Activated CD4-positive, alpha-beta memory T cell treated with anti-CD3 and anti-CD28 coated beads for 36 hours (primary cell): ENCODE data around the gene DIAPH3. TPM values are rescaled to one million over a fixed set of nuclear protein-coding genes. Genes with fewer than 3 reads are reported as not detected.

ENCODE experiments used
- CTCF ChIA-PET: fragments of 350-600 bp; sonication (Branson Sonifier 250); formaldehyde crosslinking; loops from one replicate; lab custom pipeline; 2021; ENCODE audit warnings: antibody characterized with exemption, inconsistent platforms; lab: Charles Lee
- POLR2A ChIA-PET: fragments of 350-600 bp; sonication (Branson Sonifier 250); formaldehyde crosslinking; loops from one replicate; lab custom pipeline; 2021; ENCODE audit warnings: antibody characterized with exemption; lab: Charles Lee
- DNase-seq: peaks from one replicate; pipeline ENCODE4 v3.0.0-alpha.2; 2020
- H3K27ac Mint-ChIP-seq: one replicate; pipeline ENCODE4 v1.8.0; 2021; ENCODE audit warnings: mixed read lengths
- H3K27me3 Mint-ChIP-seq: one replicate; pipeline ENCODE4 v1.8.0; 2021; ENCODE audit warnings: mixed read lengths
- H3K36me3 Mint-ChIP-seq: one replicate; pipeline ENCODE4 v1.8.0; 2021; ENCODE audit warnings: mixed read lengths
- H3K4me1 Mint-ChIP-seq: one replicate; pipeline ENCODE4 v1.8.0; 2021; ENCODE audit warnings: low read depth, mixed read lengths
- H3K4me3 Mint-ChIP-seq: one replicate; pipeline ENCODE4 v1.8.0; 2021; ENCODE audit warnings: mild to moderate bottlenecking, mixed read lengths
- H3K9me3 Mint-ChIP-seq: one replicate; pipeline ENCODE4 v1.8.0; 2021; ENCODE audit warnings: mixed read lengths
- intact Hi-C: fragments of 100-400 bp; cut with micrococcal nuclease; formaldehyde crosslinking; loops from one replicate; pipeline ENCODE4 v1.15.1; 2023
- total RNA-seq, 2 experiments: library from RNA; stranded (reverse); gene quantifications; one replicate each; pipeline ENCODE4 v1.2.3, GENCODE V29; 2021

DIAPH3 gene
- total RNA-seq, 2 experiments from 2014 or later = 31.3 to 31.9 TPM

DNA sequence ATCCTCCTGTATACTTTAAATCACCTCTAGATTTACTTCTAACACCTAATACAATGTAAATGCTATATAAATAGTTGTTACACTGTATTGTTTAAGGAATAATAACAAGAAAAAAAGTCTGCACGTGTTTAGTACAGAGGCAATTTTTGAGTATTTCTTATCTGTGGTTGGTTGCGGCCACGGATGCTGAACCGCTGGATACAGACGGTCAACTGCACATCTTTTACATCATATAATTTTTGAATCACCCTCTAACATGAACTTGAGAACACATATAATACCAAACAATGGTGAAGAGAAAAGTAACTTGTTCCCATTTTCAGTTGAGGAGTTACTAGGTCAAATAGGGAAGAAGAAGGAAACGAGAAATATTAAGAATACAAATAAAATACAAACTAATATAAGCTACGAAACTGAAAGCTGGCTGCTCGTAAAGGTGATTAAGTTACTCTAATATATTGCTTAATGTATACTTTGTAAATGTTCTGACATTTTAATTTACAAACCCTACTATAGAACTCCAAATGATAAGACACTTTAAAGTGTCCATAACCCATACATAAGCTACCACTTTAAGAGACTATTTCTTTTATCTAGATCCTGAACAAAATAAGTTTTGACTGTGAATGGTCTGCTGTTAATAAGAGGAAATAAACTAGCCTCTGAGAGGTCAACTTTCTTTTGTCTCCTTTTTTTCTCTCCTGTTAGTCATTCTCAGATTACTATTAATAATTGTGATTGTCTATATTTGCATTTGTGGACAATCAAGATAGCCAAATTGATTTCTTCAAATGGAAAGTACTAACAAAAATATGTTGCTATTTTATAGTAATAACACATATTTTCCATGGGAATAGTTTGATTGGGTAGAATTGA lies 457.4 kb downstream of the DIAPH3 start:
- intact Hi-C loops = no loop called here
- POLR2A ChIA-PET = no interaction called here
- H3K9me3 Mint-ChIP-seq = no peaks in the 10 kb centered on the region
- DNase-seq = no peak
- no peaks in the 10 kb centered on the region for H3K27me3 Mint-ChIP-seq
- no peak overlapping the region for H3K27ac Mint-ChIP-seq
- no peaks in the 10 kb centered on the region for H3K36me3 Mint-ChIP-seq
- CTCF ChIA-PET = no interaction called here
- H3K4me1 Mint-ChIP-seq = no peaks in the 10 kb centered on the region
- H3K4me3 Mint-ChIP-seq = no peak overlapping the region

DNA sequence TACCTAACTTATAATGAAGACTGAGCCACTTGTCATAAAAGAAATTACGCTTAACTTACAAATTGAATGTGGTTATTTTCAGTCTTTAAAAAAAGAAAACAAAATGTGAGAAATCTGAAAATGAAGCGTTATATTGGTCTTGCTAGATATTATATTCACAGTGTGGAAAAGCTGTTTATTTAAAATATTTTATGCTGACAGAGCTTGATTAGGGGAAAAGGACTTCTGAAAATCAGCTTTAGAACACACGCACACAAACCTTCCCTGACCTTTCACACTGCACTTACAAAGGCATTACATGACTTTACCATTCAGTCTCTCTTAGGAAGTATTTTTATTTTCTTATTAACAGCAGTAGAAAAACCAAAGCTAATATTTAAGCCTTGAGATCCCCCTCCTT lies 461.5 kb downstream of the DIAPH3 start:
- ChIA-PET POLR2A (no interaction called here), CTCF (interaction anchor here (2.0 to 2.2 kb wide), 2 partner anchors 20 to 22 kb away, joined by 4 to 6 read pairs; no protein-coding TSS in a partner anchor)
- no peak for DNase-seq
- no peak overlapping the region for H3K4me3 Mint-ChIP-seq
- H3K27ac Mint-ChIP-seq = no peak overlapping the region
- H3K27me3 Mint-ChIP-seq = no peaks in the 10 kb centered on the region
- H3K36me3 Mint-ChIP-seq = no peaks in the 10 kb centered on the region
- H3K4me1 Mint-ChIP-seq = no peaks in the 10 kb centered on the region
- intact Hi-C loops = no loop called here
- H3K9me3 Mint-ChIP-seq = no peaks in the 10 kb centered on the region

DNA sequence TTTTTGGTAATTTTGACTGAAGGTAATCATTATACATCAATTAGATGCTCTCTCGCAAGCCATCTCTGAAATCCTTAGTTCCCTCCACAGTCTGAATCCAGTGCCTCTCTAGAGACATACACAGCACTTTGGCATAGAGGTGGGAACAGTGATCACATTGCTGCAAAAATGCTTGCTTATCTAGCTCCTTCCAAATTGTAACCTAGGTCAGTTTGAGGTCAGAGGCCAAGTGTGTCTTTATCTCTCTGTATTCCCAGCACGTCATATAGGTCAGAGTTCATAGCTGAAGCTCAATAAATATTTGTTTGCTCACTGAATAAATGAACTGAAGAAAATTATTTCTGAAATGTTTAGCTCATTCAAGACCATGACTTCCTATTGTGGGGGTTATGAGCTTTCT lies 462.5 kb downstream of the DIAPH3 start:
- intact Hi-C loops = no loop called here

DNA sequence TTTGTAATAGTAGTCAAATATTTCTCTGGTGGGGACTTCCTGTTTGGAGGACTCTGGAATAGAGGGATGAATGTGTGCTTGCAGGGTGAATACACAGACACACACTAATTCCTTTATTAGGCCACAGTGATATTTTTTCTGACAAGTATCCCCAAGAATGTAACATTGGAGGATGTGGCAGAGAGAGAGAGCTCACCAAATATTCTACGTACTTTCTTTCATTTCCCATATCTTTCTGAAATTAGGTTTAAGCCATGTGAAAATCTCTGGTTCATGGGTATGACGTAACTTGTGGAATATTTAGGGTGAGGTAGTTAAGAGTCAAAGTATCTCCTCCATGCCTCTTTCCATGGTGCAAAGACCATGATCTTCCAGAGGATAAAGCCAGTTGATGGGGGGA lies 463.4 kb downstream of the DIAPH3 start:
- Mint-ChIP-seq H3K36me3 (no peaks in the 10 kb centered on the region), H3K4me3 (no peak overlapping the region), H3K27ac (no peak overlapping the region), H3K4me1 (no peaks in the 10 kb centered on the region), H3K27me3 (no peaks in the 10 kb centered on the region), H3K9me3 (no peaks in the 10 kb centered on the region)
- intact Hi-C loops = no loop called here
- POLR2A ChIA-PET = no interaction called here
- CTCF ChIA-PET = no interaction called here
- no peak for DNase-seq

More for the DNA sequence above, 462.5 kb downstream of the DIAPH3 start:
- ChIA-PET CTCF (interaction anchor here (2.0 to 2.2 kb wide), 2 partner anchors 19 to 21 kb away, joined by 4 to 6 read pairs; no protein-coding TSS in a partner anchor), POLR2A (no interaction called here)
- no peak for DNase-seq
- H3K27ac Mint-ChIP-seq = no peak overlapping the region
- no peak overlapping the region for H3K4me3 Mint-ChIP-seq
- no peaks in the 10 kb centered on the region for H3K36me3 Mint-ChIP-seq
- no peaks in the 10 kb centered on the region for H3K9me3 Mint-ChIP-seq
- no peaks in the 10 kb centered on the region for H3K4me1 Mint-ChIP-seq
- H3K27me3 Mint-ChIP-seq = no peaks in the 10 kb centered on the region

DNA sequence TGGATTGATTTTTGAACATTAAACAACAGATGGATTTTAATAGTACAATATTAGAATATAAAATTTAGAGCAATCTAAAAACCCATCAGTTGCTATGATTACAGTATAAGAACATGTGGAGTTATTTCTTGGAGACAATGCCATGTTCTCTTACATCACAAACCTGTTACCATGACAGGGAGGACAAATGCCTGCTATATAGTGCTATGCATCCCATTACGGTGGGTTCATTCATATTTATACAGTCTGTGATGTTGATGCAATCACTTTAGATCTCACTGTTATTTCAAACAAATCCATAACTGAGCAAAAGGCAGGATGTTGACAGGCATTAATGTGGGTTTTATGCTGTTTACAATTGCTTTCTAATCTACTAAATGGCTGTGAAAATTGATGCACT lies 467.5 kb downstream of the DIAPH3 start:
- Mint-ChIP-seq H3K36me3 (no peaks in the 10 kb centered on the region), H3K9me3 (no peaks in the 10 kb centered on the region), H3K4me3 (no peak overlapping the region), H3K4me1 (no peaks in the 10 kb centered on the region), H3K27me3 (no peaks in the 10 kb centered on the region), H3K27ac (no peak overlapping the region)
- no peak for DNase-seq
- POLR2A ChIA-PET = no interaction called here
- CTCF ChIA-PET = no interaction called here
- intact Hi-C loops = no loop called here

DNA sequence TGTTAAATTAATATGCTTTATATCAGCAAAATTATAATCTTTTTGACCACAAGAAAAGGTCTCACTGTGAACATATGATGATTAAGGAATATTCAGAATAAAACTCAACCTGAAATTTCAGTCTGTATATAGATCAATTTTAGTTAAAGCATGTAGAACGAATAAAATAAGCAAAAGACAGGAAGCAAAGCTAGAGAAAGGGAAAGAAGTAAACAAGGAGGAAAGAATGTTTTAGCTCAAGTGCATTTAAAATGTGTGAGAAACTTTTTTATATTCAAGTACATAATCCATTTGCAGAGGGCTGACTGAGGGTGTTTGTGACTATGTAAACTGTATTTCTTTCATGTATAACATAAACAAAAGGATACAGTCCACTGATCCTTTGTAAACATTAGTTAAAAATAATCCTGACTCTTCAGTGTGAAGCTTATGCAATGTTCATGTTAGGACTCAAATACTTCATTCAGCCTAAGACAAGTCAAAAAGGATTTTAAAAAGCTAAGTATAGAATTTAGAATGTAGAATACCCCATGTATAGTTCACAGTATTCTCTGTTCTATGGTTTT lies 472.1 kb downstream of the DIAPH3 start:
- CTCF ChIA-PET = interaction anchor here (0.8 to 1.4 kb wide), 3 partner anchors 10 to 300 kb away, joined by 3 to 6 read pairs (median 3); no protein-coding TSS in a partner anchor
- POLR2A ChIA-PET = no interaction called here
- no peaks in the 10 kb centered on the region for H3K4me1 Mint-ChIP-seq
- no peaks in the 10 kb centered on the region for H3K9me3 Mint-ChIP-seq
- H3K36me3 Mint-ChIP-seq = no peaks in the 10 kb centered on the region
- intact Hi-C loops = no loop called here
- no peak overlapping the region for H3K27ac Mint-ChIP-seq
- H3K27me3 Mint-ChIP-seq = no peaks in the 10 kb centered on the region
- no peak for DNase-seq
- no peak overlapping the region for H3K4me3 Mint-ChIP-seq

DNA sequence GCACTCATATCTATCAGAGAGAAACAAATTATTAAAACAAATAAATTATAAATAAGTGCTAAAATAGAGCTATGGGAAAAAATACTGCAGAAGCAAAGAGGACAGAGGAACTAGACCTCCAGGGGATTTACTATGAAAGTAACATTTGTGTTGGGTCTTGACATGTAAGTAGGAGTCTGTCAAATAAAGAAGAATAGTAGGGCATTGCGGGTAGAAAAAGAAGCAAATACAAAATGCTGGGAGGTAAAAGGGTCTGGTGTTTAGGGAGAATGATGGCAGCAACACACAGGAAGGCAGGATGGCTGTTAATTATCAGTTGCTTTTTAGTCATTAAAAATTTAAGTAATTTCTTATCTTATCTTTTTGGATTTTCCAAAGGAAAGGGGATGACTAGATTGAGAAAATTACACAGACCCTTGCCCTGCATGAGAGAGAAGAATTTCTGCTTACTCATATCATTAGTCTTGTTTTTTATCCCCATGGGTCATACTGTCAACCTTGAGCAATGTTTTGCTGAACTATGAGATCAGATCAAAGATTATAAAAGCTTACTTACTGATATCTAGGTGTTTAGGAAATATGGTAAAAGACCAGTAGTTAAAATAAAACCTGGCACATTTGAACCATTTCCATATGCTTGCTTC lies 472.7 kb downstream of the DIAPH3 start:
- Mint-ChIP-seq H3K27me3 (no peaks in the 10 kb centered on the region), H3K36me3 (no peaks in the 10 kb centered on the region), H3K4me1 (no peaks in the 10 kb centered on the region), H3K9me3 (no peaks in the 10 kb centered on the region), H3K4me3 (no peak overlapping the region), H3K27ac (no peak overlapping the region)
- DNase-seq = no peak
- ChIA-PET CTCF (interaction anchor here (0.8 to 1.4 kb wide), 3 partner anchors 10 to 299 kb away, joined by 3 to 6 read pairs (median 3); no protein-coding TSS in a partner anchor), POLR2A (no interaction called here)
- intact Hi-C loops = no loop called here

DNA sequence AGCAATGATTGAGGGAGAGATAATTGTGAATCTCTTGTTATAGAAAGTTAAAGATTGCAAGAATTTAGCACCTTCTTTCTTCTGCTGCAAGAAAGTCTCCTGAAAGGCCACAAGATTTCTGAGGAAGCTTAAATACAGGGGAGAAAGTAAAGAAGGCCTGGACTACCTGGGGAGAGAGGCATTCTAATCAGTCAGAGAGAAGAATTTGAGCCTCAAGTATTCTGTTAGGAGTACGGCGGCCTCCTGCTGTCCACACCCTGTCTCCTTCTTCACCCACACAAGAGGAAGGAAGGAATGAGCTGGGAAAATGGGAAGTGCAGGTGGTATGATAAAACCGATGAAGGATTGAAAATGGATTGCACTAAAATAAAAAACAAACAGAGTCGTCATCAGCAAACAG lies 474.7 kb downstream of the DIAPH3 start:
- Mint-ChIP-seq H3K9me3 (no peaks in the 10 kb centered on the region), H3K4me1 (no peaks in the 10 kb centered on the region), H3K27ac (no peak overlapping the region), H3K4me3 (no peak overlapping the region), H3K36me3 (no peaks in the 10 kb centered on the region), H3K27me3 (no peaks in the 10 kb centered on the region)
- intact Hi-C loops = no loop called here
- no peak for DNase-seq
- ChIA-PET CTCF (no interaction called here), POLR2A (no interaction called here)

DNA sequence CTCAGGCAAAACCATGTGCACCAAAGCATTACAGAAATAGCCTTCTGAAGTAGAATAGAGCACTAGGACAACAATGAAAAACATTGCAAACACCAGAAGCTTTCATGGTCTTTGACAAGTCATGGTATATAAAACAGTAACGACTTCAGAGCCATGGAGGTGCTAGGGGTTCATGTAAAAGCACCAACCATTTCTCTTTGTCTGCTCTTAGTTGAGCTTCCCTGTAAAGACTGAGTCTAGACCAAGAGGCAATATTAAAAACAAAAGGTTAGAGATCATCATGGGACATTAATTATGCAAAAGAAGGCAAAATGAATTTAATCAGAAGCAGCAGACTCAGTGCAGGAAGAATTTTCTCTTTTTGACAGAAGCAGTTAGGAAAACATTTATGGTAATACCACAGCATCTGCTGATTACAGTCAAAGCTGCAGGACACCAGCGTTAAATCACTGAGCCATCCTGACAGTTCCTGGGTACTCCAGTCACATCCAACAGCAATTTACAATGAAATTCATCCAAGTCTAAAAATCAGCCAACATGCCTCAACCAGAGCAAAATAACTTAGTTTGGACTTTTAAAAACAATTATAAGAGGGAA lies 476.8 kb downstream of the DIAPH3 start:
- H3K4me1 Mint-ChIP-seq = no peaks in the 10 kb centered on the region
- POLR2A ChIA-PET = no interaction called here
- no peak for DNase-seq
- H3K27ac Mint-ChIP-seq = no peak overlapping the region
- H3K9me3 Mint-ChIP-seq = no peaks in the 10 kb centered on the region
- no peaks in the 10 kb centered on the region for H3K36me3 Mint-ChIP-seq
- no peak overlapping the region for H3K4me3 Mint-ChIP-seq
- H3K27me3 Mint-ChIP-seq = no peaks in the 10 kb centered on the region
- intact Hi-C loops = no loop called here
- CTCF ChIA-PET = no interaction called here

DNA sequence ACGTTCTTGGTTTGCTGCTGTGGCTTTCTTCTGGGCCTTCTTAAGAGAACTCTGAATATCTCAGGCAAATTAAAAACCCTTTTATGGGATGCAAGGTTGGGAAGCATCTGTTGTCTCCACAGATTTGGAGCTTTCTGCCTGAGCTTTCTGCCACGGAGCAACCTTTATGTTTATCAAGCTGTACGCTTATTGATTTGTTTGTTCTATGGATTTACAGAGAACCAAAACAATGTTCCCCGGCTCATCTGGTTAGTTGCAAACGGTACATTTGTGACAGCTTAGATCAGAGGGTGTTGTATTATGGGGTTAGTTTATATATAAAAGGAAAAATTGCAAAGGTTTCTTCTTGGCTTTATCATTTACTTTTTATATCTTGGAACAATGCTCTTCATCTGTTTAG lies 479.6 kb downstream of the DIAPH3 start:
- Mint-ChIP-seq H3K9me3 (no peaks in the 10 kb centered on the region), H3K27me3 (no peaks in the 10 kb centered on the region), H3K36me3 (no peaks in the 10 kb centered on the region), H3K27ac (no peak overlapping the region), H3K4me1 (no peaks in the 10 kb centered on the region), H3K4me3 (no peak overlapping the region)
- POLR2A ChIA-PET = no interaction called here
- DNase-seq = no peak
- intact Hi-C loops = no loop called here
- CTCF ChIA-PET = interaction anchor here (0.6 kb wide), 1 partner anchor 16 kb away, joined by 3 read pairs; no protein-coding TSS in a partner anchor

DNA sequence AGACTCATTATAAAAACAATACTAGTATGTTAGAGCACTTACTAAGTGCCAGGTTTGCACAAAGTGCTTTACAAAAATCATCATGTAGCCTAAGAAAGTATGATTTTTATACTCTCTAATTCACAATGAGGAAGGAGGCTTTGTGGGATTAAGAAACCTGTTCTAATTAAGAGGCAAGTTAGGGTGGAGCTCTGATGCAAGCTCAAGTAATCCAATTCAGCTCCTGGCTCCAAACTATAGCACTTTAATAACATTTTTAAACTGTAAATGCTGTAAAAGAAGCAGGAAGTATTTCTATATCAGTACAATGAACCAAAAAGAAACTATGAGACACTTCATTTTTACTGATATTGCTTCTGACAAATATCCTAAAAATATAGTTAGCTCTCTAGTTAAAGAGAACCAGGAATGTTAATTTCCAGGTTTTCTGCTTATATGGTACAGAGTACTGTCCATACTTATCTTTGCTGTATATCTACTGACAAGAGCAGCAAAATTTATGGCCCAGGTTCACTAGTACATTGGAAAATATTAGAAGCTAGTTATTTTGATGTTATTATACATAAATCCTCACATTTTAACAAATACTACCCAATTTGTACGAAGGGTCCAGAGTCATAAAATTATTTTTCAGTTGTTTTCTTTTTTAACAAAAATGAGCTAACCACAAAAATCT lies 482.0 kb downstream of the DIAPH3 start:
- Mint-ChIP-seq H3K27ac (no peak overlapping the region), H3K36me3 (no peaks in the 10 kb centered on the region), H3K9me3 (no peaks in the 10 kb centered on the region), H3K4me1 (no peaks in the 10 kb centered on the region), H3K27me3 (no peaks in the 10 kb centered on the region), H3K4me3 (no peak overlapping the region)
- intact Hi-C loops = loop anchor here (1.0 to 2.0 kb wide), 2 partner anchors 225 to 654 kb away; no protein-coding TSS in a partner anchor
- ChIA-PET POLR2A (no interaction called here), CTCF (interaction anchor here (0.7 to 3.7 kb wide), 10 partner anchors 10 to 1058 kb away, joined by 3 to 22 read pairs (median 3); no protein-coding TSS in a partner anchor)
- DNase-seq = no peak
